Kidney capillary endothelial cell (primary cell): ENCODE measurements around the gene NEK2.
"Not testable (repeated sequence)": the region's sequence is repeated elsewhere in the genome, so short reads cannot be mapped to it uniquely, and the experiment has no call there.

Experiments used
- DNase-seq: peaks from one replicate; pipeline ENCODE4 v3.0.0-alpha.2; 2018; ENCODE audit warnings: low spot score

The NEK2 gene

DNA sequence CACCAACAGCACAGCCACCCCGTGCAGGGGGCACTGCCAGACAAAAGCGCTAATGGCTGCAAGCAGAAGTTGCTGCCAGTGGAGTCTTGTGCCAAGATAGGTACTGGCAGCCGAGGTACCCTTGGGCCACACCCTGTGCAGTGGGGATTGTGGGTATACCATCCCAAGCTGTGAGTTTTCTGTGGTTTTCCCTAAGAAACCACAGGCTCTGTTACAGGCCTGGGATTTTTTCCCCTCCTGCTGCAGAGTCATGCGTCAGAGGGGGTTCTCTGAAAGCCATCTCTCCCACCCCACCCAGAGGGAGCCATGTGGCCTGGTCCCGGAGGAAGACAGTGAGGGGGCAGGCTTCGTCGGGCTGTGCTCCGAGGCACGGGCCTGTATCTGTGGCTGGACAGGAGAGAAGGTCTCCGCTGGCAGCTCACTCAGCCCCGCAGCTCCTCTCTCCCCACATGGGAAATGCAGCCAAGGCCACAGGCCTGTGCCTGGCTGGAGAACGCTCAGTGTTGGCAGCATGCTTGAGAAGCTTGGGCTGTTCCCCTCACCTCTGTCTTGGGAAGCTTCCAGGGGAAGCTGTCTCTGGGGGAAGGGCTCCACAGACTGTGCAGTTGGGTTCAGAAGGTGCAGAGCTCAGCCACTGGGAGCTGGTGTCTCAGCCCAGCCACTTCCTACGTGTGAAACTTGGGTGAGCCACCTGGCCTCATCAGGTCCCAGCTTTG is 42.5 kb downstream of the NEK2 start:
- DNase-seq, result no peak

DNA sequence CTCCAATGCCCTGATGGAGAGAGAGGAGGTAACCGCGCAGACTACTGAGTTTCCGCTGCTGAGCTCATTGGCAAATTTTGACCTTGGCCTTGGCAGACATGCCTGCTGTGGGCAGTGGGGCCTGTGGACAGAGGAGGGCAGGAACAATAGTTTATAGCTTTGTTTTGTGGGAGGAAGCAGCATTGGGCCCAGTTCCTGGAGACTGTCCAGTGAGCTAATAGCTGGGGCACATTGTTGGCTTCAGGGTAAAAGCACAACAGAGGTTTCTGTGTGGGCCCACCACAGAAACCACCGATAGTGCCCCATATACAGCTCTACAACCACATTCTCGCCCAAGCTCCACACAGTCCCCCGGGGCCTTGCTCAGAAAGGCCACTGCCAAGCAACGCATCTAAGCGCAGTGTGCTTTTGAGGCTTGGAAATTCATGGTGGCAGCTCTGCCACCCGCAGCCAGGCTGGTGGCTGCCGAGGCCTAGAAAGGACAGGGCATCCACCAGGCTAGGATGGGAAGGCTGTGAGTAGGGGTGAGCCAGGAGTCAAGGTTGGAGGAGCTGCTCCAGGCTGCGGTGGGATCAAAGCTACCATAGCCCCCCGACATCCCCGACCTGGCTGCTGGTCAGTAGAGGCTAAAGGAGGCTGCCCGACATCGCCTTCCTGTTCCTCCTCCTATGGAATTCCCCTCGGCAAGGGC is 43.2 kb downstream of the NEK2 start:
- DNase-seq, result no peak

DNA sequence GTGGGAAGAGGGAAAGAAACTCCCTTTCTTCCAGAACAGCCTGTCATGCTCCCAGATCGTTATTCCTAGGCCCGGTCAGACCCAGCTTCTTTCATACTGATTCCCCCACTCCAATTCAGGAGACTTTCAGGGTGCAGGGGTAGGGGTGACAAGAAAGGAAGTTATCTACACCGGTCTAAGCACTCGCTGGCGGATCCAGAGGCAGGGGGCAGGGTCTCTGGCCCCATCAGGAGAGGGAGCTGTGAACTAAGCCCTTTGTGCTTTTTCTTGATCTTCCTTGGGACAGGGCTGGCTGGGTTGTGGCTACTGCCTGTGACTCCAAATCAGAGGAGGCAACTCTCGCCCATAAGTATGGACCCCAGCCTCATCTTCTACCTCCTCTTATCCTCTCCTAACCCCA is 44.3 kb downstream of the NEK2 start:
- no peak for DNase-seq

DNA sequence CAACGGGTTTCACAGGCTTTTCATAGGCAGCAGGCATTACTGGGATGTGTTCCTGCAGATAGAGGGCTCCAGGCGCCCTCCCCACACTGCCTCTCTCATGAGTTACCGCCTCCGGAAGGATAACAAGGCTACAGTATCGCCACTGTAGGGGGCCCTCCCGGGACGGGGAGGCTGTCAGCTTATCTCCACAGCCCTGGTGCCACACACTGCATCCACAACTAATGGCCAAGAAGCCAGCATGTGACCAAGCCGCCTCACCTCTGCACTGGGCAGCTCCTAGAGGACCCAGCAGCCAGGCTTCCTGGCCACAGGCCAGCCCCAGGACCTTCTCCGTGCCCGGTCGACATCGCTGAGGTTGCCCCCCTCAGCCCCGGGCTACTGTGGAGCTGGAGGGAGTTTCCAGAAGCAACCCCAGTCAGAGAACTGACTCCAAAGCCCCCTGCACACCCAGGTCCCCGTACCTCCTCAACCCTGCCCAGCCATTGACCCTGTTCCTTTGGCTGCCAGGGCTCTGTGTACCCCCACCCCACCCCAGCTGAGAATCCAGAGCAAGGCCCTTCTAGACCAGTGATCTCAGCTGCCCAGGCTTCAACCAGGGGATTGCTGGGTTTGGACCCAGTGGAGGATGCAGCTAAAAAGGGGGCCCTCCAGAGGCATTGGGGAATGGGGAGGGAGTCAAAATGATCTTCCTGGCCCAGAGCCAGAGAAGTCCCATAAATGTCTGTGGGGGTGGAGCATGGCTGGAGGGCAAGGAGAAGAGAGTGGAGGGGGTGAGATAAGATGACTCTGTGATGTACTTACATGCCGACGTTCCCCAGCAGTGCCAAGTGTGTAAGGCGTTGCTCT is 45.0 kb downstream of the NEK2 start:
- DNase-seq, result no peak

DNA sequence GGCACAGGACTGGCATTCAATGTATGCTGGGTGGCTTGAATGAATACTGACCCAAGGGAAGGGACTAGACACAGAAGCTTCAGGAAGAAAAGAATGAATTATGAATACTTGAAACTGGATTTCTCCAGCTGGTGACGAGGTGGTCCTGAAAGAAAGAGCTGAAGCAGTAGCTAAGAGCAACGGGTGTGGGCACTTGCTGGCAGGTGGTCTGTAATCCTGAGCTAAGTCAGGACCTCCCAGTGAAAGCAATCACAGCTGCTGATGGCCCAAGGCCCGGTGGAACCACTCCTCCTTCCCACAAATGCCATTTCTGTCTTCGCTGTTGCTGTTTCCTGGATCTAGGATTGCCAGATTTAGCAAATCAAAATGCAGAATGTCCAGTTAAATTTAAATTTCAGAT is 47.0 kb downstream of the NEK2 start:
- DNase-seq, result no peak

DNA sequence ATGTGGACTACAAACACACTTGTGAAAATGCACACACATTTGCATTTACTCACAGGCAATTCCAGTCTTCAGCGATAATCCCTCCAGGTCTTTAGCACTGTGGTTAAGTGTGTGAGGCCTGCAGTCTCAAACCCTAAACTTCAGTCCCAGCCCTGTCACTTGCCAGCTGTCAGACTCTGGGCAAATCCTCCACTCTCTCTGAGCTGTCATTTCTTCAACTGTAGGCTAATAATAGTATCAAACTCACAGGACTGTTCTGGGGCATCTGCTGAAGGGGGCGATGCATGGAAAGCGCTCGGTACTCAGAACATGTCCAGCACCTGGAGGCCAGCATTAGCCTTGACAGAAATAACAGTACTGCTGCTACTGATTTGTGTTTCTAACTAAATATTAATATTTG is 48.2 kb downstream of the NEK2 start:
- DNase-seq, result no peak

DNA sequence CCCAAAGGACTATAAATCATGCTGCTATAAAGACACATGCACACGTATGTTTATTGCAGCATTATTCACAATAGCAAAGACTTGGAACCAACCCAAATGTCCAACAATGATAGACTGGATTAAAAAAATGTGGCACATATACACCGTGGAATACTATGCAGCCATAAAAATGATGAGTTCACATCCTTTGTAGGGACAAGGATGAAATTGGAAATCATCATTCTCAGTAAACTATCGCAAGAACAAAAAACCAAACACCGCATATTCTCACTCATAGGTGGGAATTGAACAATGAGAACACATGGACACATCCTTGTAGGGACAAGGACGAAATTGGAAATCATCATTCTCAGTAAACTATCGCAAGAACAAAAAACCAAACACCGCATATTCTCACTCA is 49.6 kb downstream of the NEK2 start:
- DNase-seq, result not testable (repeated sequence)

DNA sequence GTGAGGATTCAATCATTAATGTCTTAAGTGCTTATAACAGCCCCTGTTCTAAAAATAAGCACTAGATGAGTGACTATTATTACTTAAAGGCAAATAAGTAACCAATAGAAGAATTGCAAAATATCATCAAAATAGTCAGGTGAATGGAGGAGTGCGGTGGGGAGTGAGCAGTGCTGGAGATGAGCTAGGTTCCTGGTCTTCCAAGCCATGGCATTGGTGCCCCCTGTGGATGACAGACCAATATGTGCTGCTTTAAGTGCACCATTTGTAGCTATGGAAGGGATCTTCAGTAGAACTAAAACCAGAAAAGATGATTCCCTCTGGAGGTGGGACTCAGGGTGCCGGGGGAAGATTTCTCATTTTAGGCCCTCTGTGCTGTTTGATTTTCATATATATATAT is 50.4 kb downstream of the NEK2 start:
- DNase-seq, result no peak

DNA sequence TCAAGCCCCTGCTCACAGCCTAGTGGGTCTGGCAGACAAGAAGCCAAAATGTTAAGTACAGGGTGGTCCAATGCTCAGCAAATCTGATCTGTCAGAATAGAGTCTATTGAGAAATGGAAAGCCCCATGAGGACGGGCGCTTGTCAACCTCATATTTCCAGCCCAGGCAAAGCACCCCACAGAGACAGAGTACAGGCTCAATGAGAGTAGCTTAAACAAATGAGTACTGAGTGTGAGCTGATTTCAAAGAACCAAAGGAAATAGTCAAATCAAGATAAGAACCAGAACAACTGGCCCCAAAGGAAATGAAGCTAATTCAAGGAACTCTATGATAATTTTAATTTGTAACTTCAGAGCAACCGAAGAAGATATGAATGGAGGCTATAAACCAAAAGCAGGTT is 51.9 kb downstream of the NEK2 start:
- DNase-seq, result no peak

DNA sequence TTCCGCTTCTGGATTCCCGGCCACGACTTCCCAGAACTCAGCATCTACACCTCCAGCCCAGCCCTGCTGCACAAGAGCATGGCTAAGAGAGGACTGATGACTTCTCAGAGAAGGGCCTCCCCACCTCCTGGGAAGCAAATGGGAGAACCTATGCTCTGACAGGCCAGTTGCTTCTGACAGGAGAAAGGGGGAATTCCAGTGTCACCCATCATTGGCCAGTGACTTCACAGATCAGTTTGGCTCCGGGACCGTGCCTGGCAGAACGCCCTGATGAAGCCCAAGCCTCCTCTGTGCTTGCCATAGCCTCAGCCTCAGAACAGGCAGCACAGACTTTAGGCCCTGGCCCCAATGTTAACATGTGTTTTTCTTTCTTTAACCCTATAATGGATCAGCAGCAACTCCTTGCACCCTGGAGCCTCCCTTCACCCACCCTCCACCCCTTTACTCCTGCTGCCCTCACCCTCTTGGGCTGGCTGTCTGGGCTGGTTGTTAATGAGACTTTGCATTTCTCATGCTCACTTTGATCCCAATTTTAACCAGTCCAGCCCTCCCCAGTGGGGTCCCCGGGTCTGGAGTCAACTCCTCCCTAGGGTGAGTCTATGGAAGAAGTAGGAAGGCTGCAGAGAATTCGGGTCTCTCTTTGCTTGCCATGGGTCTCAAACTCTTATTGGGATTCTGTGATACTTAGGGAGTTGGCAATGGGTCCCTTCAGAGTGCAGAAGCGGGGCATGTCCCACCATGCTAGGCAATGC is 53.8 kb downstream of the NEK2 start:
- DNase-seq, result no peak

DNA sequence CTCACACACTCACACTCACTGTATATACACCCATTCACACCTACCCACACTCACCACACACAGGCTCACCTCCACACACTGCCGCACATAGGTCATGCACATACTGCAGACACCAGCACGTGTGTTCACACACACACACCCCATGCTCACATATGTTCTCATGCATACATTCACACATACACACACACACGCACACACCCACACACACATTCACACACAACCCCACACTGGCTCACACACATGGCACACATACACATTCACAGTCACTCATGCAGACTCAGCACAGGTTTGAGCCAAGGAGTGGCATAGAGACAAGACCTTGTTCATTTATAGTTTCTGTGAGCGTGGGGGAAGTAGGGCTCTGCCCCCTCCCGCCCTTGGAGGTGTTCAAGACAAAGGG is 55.3 kb downstream of the NEK2 start:
- no peak for DNase-seq

DNA sequence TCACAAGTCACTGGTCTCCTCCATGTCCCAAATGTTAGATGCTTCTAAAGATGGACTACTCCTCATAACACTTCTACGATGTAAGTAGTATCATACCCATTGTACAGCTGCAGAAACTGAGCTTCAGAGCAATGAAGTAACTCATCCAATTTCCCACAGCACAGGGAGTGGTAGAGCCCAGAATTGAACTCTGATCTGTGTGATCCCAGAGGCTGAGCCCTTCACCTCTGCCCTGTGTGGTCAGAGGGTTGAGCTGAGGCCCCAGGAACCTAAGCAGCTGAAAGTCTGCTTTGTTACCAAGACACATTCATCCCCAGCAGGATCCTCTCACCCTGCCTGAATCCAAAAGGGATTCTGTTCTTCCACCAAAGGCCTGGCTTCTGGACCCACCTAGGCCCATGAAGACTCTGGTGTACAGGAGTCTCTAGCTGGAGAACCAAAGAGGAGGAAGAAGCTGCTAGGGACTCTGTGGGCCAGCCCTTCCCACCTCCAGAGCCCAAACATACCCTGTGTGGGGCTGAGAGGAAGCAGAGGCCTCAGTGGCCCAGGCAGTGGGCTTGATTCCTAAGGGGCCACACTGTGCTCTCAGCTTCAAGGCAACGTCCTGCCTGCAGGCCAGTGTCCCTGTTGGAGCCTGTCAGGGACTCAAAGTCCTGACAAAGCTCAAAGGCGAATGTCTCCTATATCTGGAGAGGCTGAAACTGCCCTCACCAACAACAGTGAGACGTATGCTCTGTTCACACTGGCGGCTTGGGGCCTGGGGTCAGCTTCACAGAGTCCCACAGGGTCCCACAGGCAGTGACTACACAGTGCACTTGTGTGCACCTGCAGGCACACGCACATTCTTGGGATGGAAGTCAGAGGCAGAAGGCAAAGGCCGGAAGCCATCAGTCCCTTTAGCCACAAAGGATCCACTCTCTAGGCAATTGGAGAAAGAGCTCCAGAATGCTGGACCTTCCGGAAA is 56.1 kb downstream of the NEK2 start:
- no peak for DNase-seq

DNA sequence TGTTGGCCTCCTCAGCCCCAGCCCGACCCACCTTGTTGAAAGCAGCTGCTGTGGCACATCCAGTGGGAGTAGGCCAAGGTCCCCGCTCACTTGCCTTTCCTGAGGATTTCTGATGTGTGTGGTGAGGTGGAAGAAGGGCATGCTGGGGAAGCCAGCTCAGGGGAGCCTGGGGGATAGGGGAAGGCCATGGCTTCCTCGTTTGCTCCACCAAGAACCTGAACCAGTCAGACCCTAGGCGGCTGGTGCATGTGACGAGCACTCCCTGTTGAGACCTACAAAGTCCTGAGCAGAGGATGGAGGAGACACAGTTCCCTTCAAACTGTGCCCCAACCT is 58.5 kb downstream of the NEK2 start:
- no peak for DNase-seq

DNA sequence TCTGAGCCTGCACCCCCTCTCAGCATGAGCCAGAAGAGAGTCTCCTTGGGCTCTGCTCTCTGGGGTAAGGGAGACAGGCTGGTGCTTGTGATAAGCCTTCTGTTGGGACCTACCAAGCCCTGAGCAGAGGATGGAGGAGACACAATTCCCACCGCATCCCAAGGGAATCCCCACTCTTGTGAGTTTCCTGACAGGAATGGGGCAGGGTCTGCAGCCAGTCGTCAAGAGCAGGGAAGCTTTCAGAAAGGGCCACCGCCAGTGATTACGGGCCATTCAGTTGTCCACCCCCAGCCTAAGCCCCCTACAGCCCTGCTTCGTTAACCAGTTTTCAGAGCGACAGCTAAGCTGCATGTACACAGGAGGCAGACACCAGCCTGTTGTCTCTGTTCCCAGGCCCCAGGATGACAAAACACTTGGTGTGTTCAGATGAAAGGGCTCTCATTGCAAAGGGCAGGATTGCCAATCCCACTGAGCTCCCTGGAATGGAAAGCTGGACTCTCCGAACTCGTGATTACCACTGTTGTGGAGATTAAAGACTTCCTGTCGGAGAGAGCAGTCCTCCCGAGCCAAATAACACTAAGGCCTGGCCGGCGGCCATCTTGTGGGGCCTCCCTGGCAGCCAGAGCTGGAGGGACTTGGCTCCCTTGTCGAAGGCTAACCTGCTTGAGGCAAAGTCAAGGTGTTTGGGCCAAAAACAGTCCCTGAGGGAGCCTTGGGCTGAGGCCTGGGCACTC is 59.0 kb downstream of the NEK2 start:
- no peak for DNase-seq

DNA sequence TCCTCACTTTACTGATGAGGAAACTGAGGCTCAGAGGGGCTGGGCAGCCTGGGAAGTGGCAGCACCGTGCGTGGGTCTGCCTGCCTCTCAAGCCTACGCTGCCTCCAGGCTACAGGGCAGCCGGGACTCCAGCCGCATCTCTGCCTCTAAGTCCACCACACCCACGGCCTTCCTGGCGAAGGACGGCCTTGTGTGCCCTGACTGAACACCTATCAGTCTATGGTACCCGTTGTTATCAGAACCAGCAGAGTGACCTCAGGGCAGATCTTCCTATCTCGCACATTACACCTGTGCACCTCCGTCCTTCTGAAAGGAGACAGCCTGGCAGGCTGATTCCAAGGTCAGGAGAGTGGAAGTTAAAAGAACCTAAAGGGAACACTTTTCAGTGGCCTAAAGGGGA is 60.8 kb downstream of the NEK2 start:
- no peak for DNase-seq

DNA sequence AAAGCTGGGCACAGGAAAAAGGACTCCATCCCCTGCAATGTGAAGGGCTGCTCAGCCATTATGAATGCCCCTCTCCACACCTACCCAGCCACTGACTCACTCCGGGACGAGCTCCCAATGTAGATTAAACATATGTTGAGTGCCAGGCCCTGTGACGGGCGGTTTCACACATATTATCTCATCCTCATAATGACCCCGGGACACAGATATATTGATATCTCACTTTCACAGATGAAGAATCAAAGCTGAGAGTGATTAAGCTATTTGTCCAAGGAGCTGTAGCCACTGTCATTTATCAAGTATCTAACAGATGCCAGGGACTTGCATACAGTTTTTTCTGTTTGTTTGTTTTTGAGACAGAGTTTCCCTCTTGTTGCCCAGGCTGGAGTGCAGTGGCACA is 61.5 kb downstream of the NEK2 start:
- no peak for DNase-seq

DNA sequence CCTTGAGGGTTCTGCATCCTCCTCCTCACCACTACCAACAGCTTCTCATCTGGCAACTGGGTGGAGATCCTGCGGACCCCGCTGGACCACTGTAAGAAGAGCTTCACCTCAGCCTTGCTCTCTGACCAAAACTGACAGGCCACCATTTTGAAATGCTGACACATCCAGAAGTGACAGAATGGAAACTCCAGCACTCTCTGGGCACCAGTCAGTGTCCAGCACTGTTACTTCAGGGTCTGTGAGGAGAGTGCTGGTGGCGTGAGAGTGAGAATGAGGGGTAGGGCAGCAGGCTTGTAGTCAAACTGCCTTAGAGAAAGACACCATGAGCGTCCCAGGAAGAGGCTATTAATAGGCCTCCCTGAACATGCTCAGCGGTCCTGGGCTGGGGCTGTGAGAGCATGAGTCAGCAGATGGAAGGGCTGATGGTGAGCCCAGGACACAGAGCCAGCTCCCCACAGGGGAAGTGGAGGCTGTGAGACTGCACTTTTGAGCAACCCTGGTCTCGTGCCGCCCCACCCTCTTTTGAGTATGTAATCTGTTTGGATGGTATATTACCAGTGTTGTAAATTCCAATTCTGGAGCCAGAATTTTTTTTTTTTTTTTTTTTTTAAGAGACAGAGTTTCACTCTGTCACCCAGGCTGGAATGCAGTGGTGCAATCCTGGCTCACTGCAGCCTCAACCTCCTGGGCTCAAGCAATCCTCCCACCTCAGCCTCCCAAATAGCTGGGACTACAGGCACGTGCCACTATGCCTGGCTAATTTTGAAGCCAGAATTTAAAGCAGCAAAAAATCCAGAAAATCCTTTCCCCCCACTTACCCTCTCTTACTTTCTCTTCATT is 62.1 kb downstream of the NEK2 start:
- peak; percentile 33 for DNase-seq

DNA sequence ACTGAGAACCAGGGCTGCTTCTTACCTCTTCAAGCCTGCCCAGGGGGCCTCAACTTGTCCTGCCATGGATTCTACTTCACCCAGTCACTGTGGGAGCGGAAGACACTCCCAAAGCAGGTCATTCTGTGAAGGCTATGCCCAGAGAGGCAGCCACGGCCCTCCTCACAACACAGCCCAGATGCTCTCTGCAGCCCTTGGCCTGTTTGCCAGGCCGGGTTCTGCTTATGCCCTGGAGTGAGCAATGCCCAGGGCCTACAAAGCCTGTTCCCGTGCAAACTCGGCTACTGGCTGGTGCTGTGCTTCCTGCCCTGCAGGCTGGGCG is 62.7 kb downstream of the NEK2 start:
- no peak for DNase-seq
